OCI-LY1 (cell line): ENCODE measurements around the gene MPP4.

Experiments used
- H2AFZ ChIP-seq: fragments of 200-600 bp; sonication (generic), shearing (Covaris generic); 2 replicates; pipeline ENCODE4 v1.6.0; 2014; ENCODE audit warnings: antibody characterized with exemption, mild to moderate bottlenecking, low read length
- H3F3A ChIP-seq: fragments of 200-600 bp; sonication (generic), shearing (Covaris generic); 2 replicates; pipeline ENCODE4 v1.6.0; 2014; ENCODE audit warnings: mild to moderate bottlenecking, antibody characterized with exemption, low read length, moderate library complexity; ENCODE audit not compliant: insufficient read depth
- H3K27ac ChIP-seq: fragments of 200-600 bp; sonication (generic); 2 replicates; pipeline ENCODE4 v1.5.1; 2014; ENCODE audit warnings: low read length, mixed run types, mild to moderate bottlenecking, low read depth; ENCODE audit not compliant: poor library complexity, severe bottlenecking
- H3K27me3 ChIP-seq: fragments of 200-600 bp; sonication (generic); 2 replicates; pipeline ENCODE4 v1.6.0; 2014; ENCODE audit warnings: antibody characterized with exemption, mild to moderate bottlenecking, low read length, moderate library complexity; ENCODE audit not compliant: insufficient read depth
- H3K36me3 ChIP-seq: fragments of 200-600 bp; sonication (generic); 2 replicates; pipeline ENCODE4 v1.6.1; 2014; ENCODE audit warnings: mild to moderate bottlenecking, antibody characterized with exemption, low read length, moderate library complexity, mixed read lengths; ENCODE audit not compliant: insufficient read depth
- H3K4me1 ChIP-seq: fragments of 200-600 bp; sonication (generic); 2 replicates; pipeline ENCODE4 v1.5.1; 2014; ENCODE audit warnings: mild to moderate bottlenecking, low read length, moderate library complexity; ENCODE audit not compliant: insufficient read depth, severe bottlenecking
- H3K4me2 ChIP-seq: fragments of 200-600 bp; sonication (generic), shearing (Covaris generic); 2 replicates; pipeline ENCODE4 v1.6.1; 2014; ENCODE audit warnings: low read length
- H3K4me3 ChIP-seq: fragments of 200-600 bp; sonication (generic); 2 replicates; pipeline ENCODE4 v1.5.1; 2014; ENCODE audit warnings: low read length, low read depth, mild to moderate bottlenecking, mixed read lengths; ENCODE audit not compliant: poor library complexity, severe bottlenecking
- H3K79me2 ChIP-seq: fragments of 200-600 bp; shearing (Covaris generic); 2 replicates; pipeline ENCODE4 v1.6.1; 2016; ENCODE audit warnings: mixed run types, low read length, mixed read lengths; ENCODE audit not compliant: insufficient read depth
- H3K9ac ChIP-seq: fragments of 200-600 bp; sonication (generic), shearing (Covaris generic); 2 replicates; pipeline ENCODE4 v1.6.1; 2014; ENCODE audit warnings: mild to moderate bottlenecking, low read length, mixed read lengths
- H3K9me2 ChIP-seq: fragments of 200-600 bp; sonication (generic), shearing (Covaris generic); 2 replicates; pipeline ENCODE4 v1.6.1; 2014; ENCODE audit warnings: low read depth, mild to moderate bottlenecking, low read length, mixed read lengths
- H3K9me3 ChIP-seq: fragments of 200-600 bp; shearing (Covaris generic); 2 replicates; pipeline ENCODE4 v1.6.1; 2014; ENCODE audit warnings: low read length, mixed read lengths
- H4K20me1 ChIP-seq: fragments of 200-600 bp; sonication (generic), shearing (Covaris generic); 2 replicates; pipeline ENCODE4 v1.6.0; 2016; ENCODE audit warnings: mild to moderate bottlenecking, low read length; ENCODE audit not compliant: insufficient read depth
- EZH2 ChIP-seq: fragments of 200-600 bp; sonication (generic), shearing (Covaris generic); IDR thresholded peaks from 2 replicates; pipeline ENCODE4 v1.8.0; 2017; ENCODE audit warnings: borderline replicate concordance, mixed run types, mild to moderate bottlenecking, antibody characterized with exemption, low read length, moderate library complexity, mixed read lengths
- TF ChIP-seq, protein P1 (sequence below): fragments of 200-600 bp; sonication (generic), shearing (Covaris generic); IDR thresholded peaks from 2 replicates; pipeline ENCODE4 v1.5.1; 2017; ENCODE audit warnings: mild to moderate bottlenecking, antibody characterized with exemption, low read length, moderate library complexity, mixed read lengths

MPP4 gene

DNA sequence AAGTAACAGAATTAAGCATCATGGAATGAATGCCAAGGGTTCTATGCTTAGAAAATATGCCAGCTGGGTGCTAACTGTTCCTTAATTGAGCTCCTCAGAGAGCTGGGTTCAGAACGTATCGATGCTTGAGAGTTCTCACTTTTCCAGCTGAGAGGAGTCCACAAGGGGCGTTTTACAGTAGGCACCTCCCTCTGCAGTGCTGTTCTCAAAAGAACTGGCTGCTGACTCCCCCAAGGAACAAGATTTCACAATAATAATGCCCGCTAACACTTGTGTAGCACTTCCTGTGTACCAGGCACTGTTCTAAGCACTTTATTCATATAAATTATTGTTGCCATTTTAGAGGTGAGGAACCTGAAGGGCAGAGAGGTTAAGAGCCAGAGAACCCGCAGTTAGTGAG is 37.1 kb downstream of the MPP4 start:
- Histone ChIP-seq H3K36me3 (no peaks in the 10 kb centered on the region), H3K79me2 (no peaks in the 10 kb centered on the region), H3K27ac (no peak overlapping the region), H3K27me3 (no peaks in the 10 kb centered on the region), H3K4me2 (no peak overlapping the region), H3K9me3 (no peaks in the 10 kb centered on the region), H3K4me1 (no peaks in the 10 kb centered on the region), H3F3A (no peaks in the 10 kb centered on the region), H3K4me3 (no peak overlapping the region), H3K9me2 (no peaks in the 10 kb centered on the region), H4K20me1 (no peaks in the 10 kb centered on the region), H3K9ac (no peak overlapping the region), H2AFZ (no peak overlapping the region)
- TF ChIP-seq, protein P1, sequence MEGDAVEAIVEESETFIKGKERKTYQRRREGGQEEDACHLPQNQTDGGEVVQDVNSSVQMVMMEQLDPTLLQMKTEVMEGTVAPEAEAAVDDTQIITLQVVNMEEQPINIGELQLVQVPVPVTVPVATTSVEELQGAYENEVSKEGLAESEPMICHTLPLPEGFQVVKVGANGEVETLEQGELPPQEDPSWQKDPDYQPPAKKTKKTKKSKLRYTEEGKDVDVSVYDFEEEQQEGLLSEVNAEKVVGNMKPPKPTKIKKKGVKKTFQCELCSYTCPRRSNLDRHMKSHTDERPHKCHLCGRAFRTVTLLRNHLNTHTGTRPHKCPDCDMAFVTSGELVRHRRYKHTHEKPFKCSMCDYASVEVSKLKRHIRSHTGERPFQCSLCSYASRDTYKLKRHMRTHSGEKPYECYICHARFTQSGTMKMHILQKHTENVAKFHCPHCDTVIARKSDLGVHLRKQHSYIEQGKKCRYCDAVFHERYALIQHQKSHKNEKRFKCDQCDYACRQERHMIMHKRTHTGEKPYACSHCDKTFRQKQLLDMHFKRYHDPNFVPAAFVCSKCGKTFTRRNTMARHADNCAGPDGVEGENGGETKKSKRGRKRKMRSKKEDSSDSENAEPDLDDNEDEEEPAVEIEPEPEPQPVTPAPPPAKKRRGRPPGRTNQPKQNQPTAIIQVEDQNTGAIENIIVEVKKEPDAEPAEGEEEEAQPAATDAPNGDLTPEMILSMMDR = no peak

DNA sequence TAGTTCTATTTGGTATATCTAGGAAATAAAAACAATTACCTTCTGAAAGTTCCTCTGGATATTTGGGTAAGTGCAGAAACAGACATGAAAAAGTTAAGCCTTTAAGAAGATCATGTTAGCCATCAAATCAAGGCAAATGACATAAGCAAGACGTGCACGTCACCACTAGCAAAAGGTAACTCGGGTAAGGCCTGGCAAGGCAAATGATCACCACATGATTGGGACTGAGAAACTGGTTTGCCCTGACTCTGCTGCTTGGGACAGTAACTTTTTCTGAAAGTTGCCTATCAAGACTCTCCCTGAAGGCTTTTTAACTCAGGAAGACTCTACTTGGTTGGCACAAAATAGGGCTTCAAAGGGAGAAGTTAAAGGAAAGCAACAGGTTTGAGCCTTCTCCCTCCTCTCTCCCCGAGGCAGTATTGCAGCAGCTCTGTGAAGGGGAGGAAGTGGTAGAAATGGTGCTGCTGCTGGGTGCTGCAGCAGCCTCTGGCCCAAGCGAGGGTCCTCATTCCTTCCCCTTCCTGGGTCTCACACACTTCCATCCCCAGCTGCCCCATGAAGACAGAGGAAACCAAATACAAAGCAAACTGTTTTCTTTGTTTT is 38.0 kb downstream of the MPP4 start:
- TF ChIP-seq, protein P1 = no peak
- no peak for TF ChIP-seq EZH2
- Histone ChIP-seq H3K36me3 (no peaks in the 10 kb centered on the region), H3K9me2 (no peaks in the 10 kb centered on the region), H3K27ac (no peak overlapping the region), H3K4me3 (no peak overlapping the region), H3K27me3 (no peaks in the 10 kb centered on the region), H3F3A (no peaks in the 10 kb centered on the region), H2AFZ (no peak overlapping the region), H4K20me1 (no peaks in the 10 kb centered on the region), H3K79me2 (no peaks in the 10 kb centered on the region), H3K4me1 (no peaks in the 10 kb centered on the region), H3K4me2 (no peak overlapping the region), H3K9me3 (no peaks in the 10 kb centered on the region), H3K9ac (no peak overlapping the region)

DNA sequence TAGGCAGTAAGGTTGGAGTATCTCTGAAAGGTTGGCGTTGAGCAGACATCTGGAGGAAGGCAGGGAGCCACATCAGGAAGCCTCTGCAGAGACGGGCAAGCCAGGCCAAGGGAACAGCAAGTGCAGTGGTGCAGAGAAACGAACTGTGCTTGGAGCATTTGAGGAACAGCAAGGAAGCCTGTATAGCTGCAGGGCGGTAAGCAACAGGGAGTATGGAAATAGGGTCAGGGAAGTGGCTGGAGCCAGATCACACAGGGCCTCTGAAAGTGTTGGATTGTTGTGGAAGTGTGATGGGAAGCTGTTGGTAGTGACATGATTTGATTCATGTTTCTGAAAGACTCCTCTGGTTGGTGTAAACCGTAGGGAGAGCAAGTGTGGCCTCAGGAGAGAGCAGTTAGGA is 41.7 kb downstream of the MPP4 start:
- Histone ChIP-seq H3K27me3 (no peaks in the 10 kb centered on the region), H3F3A (no peaks in the 10 kb centered on the region), H3K27ac (no peak overlapping the region), H3K36me3 (no peaks in the 10 kb centered on the region), H2AFZ (no peak overlapping the region), H3K79me2 (no peaks in the 10 kb centered on the region), H3K9me3 (no peaks in the 10 kb centered on the region), H3K4me3 (no peak overlapping the region), H3K9me2 (no peaks in the 10 kb centered on the region), H3K9ac (no peak overlapping the region), H4K20me1 (no peaks in the 10 kb centered on the region), H3K4me1 (no peaks in the 10 kb centered on the region), H3K4me2 (no peak overlapping the region)
- no peak for TF ChIP-seq EZH2
- TF ChIP-seq, protein P1 = no peak
